GM19438 (cell line): ENCODE results near the gene CBS.
"Not testable (repeated sequence)": the region's sequence is repeated elsewhere in the genome, so short reads cannot be mapped to it uniquely, and the experiment has no call there.

ENCODE experiments used
- ATAC-seq: cut with Tn5 transposase; IDR thresholded peaks from one replicate; pipeline ENCODE4 v1.9.1; 2021; ENCODE audit warnings: low read depth; ENCODE audit not compliant: unreplicated experiment

CBS gene

DNA sequence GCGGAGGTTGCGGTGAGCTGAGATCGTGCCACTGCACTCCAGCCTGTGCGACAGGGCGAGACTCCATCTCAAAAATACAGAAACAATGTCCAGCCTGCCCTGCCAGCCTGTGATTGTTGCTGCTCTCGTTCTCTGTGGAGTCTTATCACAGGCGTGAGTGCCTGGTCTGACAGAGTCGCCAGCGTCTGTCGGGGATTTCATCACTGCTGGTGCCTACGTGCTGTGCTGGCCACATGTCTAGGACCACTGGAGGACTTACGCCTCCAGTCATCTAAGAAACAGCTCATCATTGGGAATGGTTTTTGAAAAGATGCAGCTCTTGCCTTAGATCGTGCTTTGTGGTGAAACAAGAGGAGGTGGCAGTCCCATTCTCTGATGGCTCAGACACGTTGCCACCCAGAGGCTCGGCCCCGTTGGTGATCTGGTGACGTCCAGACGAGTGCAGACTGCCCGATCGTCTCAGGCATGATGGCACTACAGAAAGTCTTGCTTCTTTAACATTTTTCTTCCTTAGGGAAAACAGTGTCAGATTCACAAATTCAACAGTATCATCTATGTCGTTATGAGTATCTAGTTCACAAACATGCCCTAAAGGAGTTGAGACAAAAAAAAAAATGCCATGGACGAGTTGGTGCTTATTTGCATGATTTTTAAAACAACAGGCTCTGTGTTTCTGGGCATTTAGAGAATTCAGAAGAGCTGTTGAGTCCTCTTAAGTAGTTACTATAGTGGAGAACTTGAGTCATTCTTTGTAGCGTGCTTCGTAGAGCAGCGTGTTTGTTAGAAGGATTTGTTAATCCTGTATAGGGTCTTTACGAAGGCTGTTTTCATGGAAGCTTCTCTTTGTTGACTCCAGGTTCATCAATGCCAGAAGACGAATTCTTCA lies 47.5 kb downstream of the CBS start:
- no peak for ATAC-seq

GRCh38 chr21:43025636-43026180 lies 49.9 kb downstream of the CBS start:
- ATAC-seq = no peak

- no peak for ATAC-seq
Observed at GRCh38 chr21:43024439-43025136, 51.0 kb downstream of the CBS start.

DNA sequence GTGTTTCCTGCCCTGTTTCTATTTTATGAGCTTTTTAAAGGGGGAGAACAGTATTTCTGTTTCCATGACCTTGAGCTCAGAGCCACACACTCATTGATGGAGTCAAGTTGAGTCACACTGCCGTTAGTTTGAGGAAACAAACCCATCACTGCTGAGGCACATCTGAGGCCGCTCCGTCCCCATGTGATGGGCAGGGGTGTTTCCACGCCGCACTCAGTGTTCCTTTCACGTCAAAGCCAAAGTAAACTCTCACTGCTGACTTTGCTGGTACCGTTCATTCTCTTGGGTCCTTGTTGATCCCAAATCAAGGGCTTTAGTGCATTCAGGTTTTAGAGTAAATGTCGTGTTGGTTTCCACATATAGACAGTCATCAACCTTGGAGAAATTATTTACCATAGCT lies 52.5 kb downstream of the CBS start:
- no peak for ATAC-seq

- ATAC-seq = no peak
Observed at GRCh38 chr21:43021756-43022600, 53.7 kb downstream of the CBS start.

- ATAC-seq = no peak
Observed at GRCh38 chr21:43021191-43021590, 54.4 kb downstream of the CBS start.

- ATAC-seq = no peak
Observed at GRCh38 chr21:43020771-43021170, 54.9 kb downstream of the CBS start.

- ATAC-seq = no peak
Observed at GRCh38 chr21:43020177-43020576, 55.5 kb downstream of the CBS start.

DNA sequence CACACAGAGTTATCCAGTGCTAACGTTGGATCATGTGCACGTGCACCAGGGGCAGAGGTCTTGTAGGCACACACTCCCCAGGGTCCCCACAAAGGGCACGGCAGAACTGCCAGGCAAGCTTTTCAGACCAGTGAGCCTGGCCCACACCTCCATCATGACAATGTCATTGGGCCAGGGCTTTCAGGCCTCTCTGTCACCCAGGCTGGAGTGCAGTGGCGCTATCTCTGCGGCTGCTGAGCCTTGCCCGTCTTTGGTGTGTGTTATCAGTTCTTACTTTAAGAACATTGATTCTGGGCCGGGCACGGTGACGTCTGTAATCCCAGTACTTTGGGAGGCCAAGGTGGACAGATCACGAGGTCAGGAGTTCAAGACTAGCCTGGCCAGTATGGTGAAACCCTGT lies 57.1 kb downstream of the CBS start:
- no peak for ATAC-seq

DNA sequence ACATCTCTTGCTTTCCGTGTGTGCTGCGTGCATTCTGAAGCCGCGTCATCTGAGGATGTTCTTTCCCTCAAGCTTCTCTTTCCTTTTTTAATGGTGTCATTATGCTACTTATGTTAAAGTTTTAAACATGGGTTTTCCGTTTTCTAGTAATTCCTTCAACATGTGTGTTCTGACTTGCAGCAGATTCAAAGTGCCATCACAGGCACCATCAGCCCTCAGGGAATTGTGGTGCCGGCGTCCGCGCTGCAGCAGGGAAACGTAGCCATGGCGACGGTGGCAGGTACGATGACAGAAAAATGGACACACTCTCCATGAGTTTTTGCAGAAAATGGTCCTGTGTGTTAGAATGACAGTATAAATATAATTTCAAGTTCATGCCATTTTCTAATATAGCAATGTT lies 58.9 kb downstream of the CBS start:
- ATAC-seq = no peak

GRCh38 chr21:43015906-43016540 lies 59.6 kb downstream of the CBS start:
- no peak for ATAC-seq

DNA sequence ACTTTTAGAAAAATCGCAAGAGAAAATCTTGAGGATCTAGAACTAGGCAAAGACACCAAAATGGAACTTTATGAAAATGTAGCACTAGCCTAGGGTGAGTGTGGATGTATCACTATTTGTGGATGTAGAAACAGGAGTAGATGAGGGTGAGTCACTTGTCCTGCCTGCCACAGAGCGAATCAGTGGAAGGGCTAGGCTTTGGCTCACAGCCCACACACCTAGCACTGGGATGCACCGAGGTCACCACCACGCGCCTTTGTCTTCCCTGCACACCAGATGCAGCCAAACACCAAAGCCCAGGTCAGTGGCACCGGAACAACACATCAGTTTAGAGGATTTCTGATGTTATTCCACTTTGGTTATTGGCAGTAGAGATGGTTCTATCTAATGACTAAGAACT lies 63.0 kb downstream of the CBS start:
- ATAC-seq = no peak

DNA sequence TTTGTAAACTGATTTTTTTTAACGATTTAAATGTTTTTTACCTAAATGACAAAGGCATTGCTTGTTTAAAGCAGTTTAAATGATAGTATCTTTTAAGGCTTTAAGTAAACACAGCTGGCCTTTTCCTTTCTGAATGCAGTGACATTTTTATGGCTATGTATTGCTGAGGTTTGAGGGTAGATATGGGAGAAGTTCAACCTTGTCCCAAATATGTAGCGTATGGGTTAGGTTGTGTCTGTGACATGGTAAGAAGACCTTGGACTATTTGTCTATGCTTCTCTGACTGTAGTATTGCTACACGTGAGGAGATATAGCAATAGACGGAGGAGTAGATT lies 68.8 kb downstream of the CBS start:
- ATAC-seq = no peak

GRCh38 chr21:43006051-43006873 lies 69.4 kb downstream of the CBS start:
- ATAC-seq = not testable (repeated sequence)

- no peak for ATAC-seq
Observed at GRCh38 chr21:43005635-43006034, 70.0 kb downstream of the CBS start.

DNA sequence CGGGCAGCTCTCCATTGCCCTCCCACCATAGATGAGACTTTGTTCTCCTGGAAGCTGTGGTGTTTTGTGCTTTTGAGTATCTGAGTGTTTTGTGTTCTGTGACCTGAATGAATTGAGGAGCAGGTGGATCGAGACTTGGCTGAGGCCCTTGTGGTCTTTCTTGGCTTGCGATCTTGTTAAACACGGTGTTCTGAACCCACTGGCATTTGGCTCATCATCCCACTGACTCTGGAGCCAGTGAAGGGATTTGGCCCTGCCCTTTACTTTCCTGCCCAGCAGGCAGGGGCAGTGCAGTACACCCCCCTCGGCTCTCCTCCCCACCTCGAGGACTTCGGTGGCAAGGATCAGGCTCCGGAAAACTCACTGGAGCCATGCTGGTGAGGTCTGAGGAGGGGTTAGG lies 70.7 kb downstream of the CBS start:
- ATAC-seq = no peak
